PC-9 (cell line): ENCODE data around the gene ALG10B.

Source experiments
- EZH2 ChIP-seq: fragments of 200-600 bp; sonication (generic); IDR thresholded peaks from 2 replicates; pipeline ENCODE4 v1.8.0; 2017; ENCODE audit warnings: antibody characterized with exemption, low read depth
- TF ChIP-seq, protein P1 (sequence below): fragments of 200-600 bp; sonication (generic); conservative IDR thresholded peaks from 2 replicates; pipeline ENCODE4 v1.6.1; 2017; ENCODE audit warnings: mixed run types, antibody characterized with exemption, mild to moderate bottlenecking, moderate library complexity

DNA sequence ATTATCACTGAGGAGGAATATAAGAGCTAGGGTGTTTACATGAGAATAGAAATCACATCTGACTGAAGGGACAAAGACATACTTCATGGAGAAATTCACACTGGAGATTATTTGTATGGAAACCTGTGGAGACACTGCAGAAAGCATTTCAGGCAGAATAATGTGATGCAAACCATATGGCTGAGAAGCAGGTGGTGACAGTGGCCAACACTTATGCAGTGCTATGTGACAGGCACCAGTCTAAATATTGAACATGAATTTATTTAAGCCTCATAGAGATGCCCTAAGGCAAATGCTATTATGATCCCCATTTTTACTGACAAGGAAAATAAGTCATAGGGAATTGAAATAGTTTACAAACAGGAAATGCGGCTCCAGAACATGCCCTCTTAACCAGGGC is 16.2 kb downstream of the ALG10B start:
- TF ChIP-seq, protein P1, sequence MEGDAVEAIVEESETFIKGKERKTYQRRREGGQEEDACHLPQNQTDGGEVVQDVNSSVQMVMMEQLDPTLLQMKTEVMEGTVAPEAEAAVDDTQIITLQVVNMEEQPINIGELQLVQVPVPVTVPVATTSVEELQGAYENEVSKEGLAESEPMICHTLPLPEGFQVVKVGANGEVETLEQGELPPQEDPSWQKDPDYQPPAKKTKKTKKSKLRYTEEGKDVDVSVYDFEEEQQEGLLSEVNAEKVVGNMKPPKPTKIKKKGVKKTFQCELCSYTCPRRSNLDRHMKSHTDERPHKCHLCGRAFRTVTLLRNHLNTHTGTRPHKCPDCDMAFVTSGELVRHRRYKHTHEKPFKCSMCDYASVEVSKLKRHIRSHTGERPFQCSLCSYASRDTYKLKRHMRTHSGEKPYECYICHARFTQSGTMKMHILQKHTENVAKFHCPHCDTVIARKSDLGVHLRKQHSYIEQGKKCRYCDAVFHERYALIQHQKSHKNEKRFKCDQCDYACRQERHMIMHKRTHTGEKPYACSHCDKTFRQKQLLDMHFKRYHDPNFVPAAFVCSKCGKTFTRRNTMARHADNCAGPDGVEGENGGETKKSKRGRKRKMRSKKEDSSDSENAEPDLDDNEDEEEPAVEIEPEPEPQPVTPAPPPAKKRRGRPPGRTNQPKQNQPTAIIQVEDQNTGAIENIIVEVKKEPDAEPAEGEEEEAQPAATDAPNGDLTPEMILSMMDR = no peak
- no peak for TF ChIP-seq EZH2
